ENCODE results near the gene DNAH10. TPM values are rescaled to one million over a fixed set of nuclear protein-coding genes. Genes with fewer than 3 reads are reported as not detected.

The DNAH10 gene
- total RNA-seq (2022; extraction: Qiagen RNA extraction; ENCODE audit: low read depth) = 0.06 to 0.15 TPM (median 0.13 TPM) in 5 replicates

GRCh38 chr12:123761841-123762714 is at the start of gene DNAH10:
DNAH10 (plus strand) TSS chr12:123762301; CDS start chr12:123762337, 36 bp downstream.

GRCh38 chr12:123972457-123973401 is 210.6 kb downstream of the DNAH10 start, which contains the start of the genes CCDC92 and ZNF664:
CCDC92 (minus strand) TSS chr12:123972831; CDS start chr12:123944305, 28,526 bp downstream.
ZNF664 (plus strand) TSS chr12:123973215; CDS start chr12:124012145, 38,930 bp downstream.

Other genes starting within 250 kb of the DNAH10 start
- 7.4 to 15.6 TPM (median 14.1 TPM) in 5 replicates for gene RILPL1, start 228.6 kb upstream of the DNAH10 start, total RNA-seq (2022; extraction: Qiagen RNA extraction; ENCODE audit: low read depth)
- 142 to 197 TPM (median 194 TPM) in 5 replicates for gene TMED2, start 177.7 kb upstream of the DNAH10 start, total RNA-seq (2022; extraction: Qiagen RNA extraction; ENCODE audit: low read depth)
- 30.7 to 36.3 TPM (median 33.3 TPM) in 5 replicates for gene DDX55, start 160.2 kb upstream of the DNAH10 start, total RNA-seq (2022; extraction: Qiagen RNA extraction; ENCODE audit: low read depth)
- 30.5 to 40.3 TPM (median 33.0 TPM) in 5 replicates for gene EIF2B1, start 128.6 kb upstream of the DNAH10 start, total RNA-seq (2022; extraction: Qiagen RNA extraction; ENCODE audit: low read depth)
- gene GTF2H3, start 128.5 kb upstream of the DNAH10 start, total RNA-seq (2022; extraction: Qiagen RNA extraction; ENCODE audit: low read depth) = 17.2 to 38.8 TPM (median 27.2 TPM) in 5 replicates
- gene TCTN2, start 91.2 kb upstream of the DNAH10 start, total RNA-seq (2022; extraction: Qiagen RNA extraction; ENCODE audit: low read depth) = 11.1 to 14.6 TPM (median 13.6 TPM) in 5 replicates
- gene ATP6V0A2, start 49.9 kb upstream of the DNAH10 start, total RNA-seq (2022; extraction: Qiagen RNA extraction; ENCODE audit: low read depth) = 16.0 to 26.4 TPM (median 21.3 TPM) in 5 replicates
- 18.0 to 29.1 TPM (median 25.6 TPM) in 5 replicates for gene CCDC92, start 210.5 kb downstream of the DNAH10 start, total RNA-seq (2022; extraction: Qiagen RNA extraction; ENCODE audit: low read depth)
- 44.8 to 65.7 TPM (median 62.4 TPM) in 5 replicates for gene ZNF664, start 210.9 kb downstream of the DNAH10 start, total RNA-seq (2022; extraction: Qiagen RNA extraction; ENCODE audit: low read depth)